Suprapubic skin (tissue), 3 donors: ENCODE measurements around the gene IFT43.

Source experiments
- POLR2A ChIP-seq, 2 donors: fragments of 450-650 bp; IDR thresholded peaks; one replicate each; pipeline ENCODE4 v1.6.1; 2017; ENCODE audit warnings: antibody characterized with exemption in 2 of 2, mild to moderate bottlenecking in 2 of 2, moderate library complexity in 2 of 2
- TF ChIP-seq, protein P1 (sequence below), 2 donors: fragments of 200-600 bp in 1 of 2; fragments of 450-650 bp in 1 of 2; sonication (generic) in 1 of 2; IDR thresholded peaks; one replicate each; pipeline ENCODE4 v1.5.1; 2016 to 2019; ENCODE audit warnings: antibody characterized with exemption in 2 of 2, mild to moderate bottlenecking in 1 of 2, moderate library complexity in 1 of 2

DNA sequence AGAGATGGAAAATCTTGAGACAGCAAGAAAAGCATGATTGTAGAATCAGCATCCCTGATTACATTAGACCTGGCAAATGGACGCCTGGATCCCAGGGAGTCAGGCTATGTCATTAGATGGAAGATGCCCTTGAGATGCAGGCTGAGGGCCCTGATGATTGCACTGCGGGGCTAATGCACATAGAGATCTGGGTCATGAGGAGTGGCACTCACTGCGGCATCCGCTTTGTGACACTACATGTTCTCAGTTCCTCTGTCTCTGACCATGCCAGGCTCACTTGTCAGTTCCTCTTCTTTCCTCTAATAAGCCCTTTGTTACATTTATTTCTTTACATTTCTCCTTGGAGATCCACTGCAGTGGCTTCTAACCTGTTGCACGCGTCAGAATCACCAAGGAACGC is 96.1 kb downstream of the IFT43 start:
- no peak for TF ChIP-seq POLR2A (IDR thresholded peaks at IDR 0.05)
- TF ChIP-seq, protein P1, sequence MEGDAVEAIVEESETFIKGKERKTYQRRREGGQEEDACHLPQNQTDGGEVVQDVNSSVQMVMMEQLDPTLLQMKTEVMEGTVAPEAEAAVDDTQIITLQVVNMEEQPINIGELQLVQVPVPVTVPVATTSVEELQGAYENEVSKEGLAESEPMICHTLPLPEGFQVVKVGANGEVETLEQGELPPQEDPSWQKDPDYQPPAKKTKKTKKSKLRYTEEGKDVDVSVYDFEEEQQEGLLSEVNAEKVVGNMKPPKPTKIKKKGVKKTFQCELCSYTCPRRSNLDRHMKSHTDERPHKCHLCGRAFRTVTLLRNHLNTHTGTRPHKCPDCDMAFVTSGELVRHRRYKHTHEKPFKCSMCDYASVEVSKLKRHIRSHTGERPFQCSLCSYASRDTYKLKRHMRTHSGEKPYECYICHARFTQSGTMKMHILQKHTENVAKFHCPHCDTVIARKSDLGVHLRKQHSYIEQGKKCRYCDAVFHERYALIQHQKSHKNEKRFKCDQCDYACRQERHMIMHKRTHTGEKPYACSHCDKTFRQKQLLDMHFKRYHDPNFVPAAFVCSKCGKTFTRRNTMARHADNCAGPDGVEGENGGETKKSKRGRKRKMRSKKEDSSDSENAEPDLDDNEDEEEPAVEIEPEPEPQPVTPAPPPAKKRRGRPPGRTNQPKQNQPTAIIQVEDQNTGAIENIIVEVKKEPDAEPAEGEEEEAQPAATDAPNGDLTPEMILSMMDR (IDR thresholded peaks at IDR 0.05) = no peak
